Esophagus squamous epithelium (tissue), 5 donors: ENCODE results near the gene NAT9. TPM values are rescaled to one million over a fixed set of nuclear protein-coding genes. Genes with fewer than 3 reads are reported as not detected.

Source experiments
- DNase-seq: peaks from one replicate; lab custom pipeline; 2025; lab: John Stamatoyannopoulos, UW
- H3K27ac ChIP-seq, 4 donors: fragments of 200-600 bp; sonication (generic); one replicate each; pipeline ENCODE4 v1.5.1; 2016 to 2019; ENCODE audit warnings: mild to moderate bottlenecking in 1 of 4
- H3K27me3 ChIP-seq, 4 donors: fragments of 200-600 bp; sonication (generic); 1 replicate in 3 of 4; 2 replicates in 1 of 4; pipeline versions ENCODE4 v1.5.1 to v1.6.0; 2017 to 2021; ENCODE audit warnings: antibody characterized with exemption in 1 of 4
- H3K36me3 ChIP-seq, 3 donors: fragments of 200-600 bp; sonication (generic); one replicate each; pipeline ENCODE4 v1.5.1; 2016 to 2019
- H3K4me1 ChIP-seq, 3 donors: fragments of 200-600 bp; sonication (generic); one replicate each; pipeline ENCODE4 v1.5.1; 2017 to 2019
- H3K4me3 ChIP-seq, 4 donors: fragments of 200-600 bp; sonication (generic); 1 replicate in 3 of 4; 2 replicates in 1 of 4; pipeline ENCODE4 v1.5.1; 2016 to 2019; ENCODE audit warnings: mild to moderate bottlenecking in 2 of 4, moderate library complexity in 1 of 4
- H3K9me3 ChIP-seq, 3 donors: fragments of 200-600 bp; sonication (generic); one replicate each; pipeline ENCODE4 v1.5.1; 2016 to 2019
- CTCF ChIP-seq, 6 experiments: fragments of 450-650 bp in 4 of 6; fragments of 200-600 bp in 2 of 6; sonication (generic) in 2 of 6; IDR thresholded peaks; one replicate each; pipeline ENCODE4 v1.5.1; 2016 to 2019; ENCODE audit warnings: antibody characterized with exemption in 6 of 6, mild to moderate bottlenecking in 4 of 6, moderate library complexity in 4 of 6
- POLR2A ChIP-seq, 4 donors: fragments of 450-650 bp; IDR thresholded peaks; one replicate each; pipeline ENCODE4 v1.6.1; 2017; ENCODE audit warnings: antibody characterized with exemption in 4 of 4, mild to moderate bottlenecking in 4 of 4, moderate library complexity in 3 of 4
- WGBS, 2 donors: methylation state at CpG; one replicate each; pipeline ENCODE4 v1.1.5; 2018; 5-methylcytosine and 5-hydroxymethylcytosine counted together
- intact Hi-C: fragments of 100-400 bp; cut with DNase I; formaldehyde crosslinking; loops from one replicate; pipeline ENCODE4 v1.15.0; 2022
- total RNA-seq, 4 donors: library from RNA; depleted of rRNA; stranded (reverse); fragments of >200 nt; gene quantifications; one replicate each; pipeline ENCODE4 v1.1.0, GENCODE V29; 2016
- donor health status: DM: yes; HTN: yes; CAD: no.

The NAT9 gene
- total RNA-seq, 4 donors from 2014 or later = 17.3 to 29.8 (median 24.5) TPM

- 65 to 80% methylated on average over 4 to 5 of the region's 5 CpGs for WGBS, 2 donors
- H3K36me3 ChIP-seq = no peaks in the 10 kb centered on the region
- DNase-seq = no peak
- no peak overlapping the region for H3K27ac ChIP-seq
- H3K9me3 ChIP-seq = no peaks in the 10 kb centered on the region
- intact Hi-C loops = no loop called here
- H3K27me3 ChIP-seq = peaks cover 0 to 15% (median 0%) of the 10 kb centered on the region in 4 donors
- H3K4me1 ChIP-seq = no peaks in the 10 kb centered on the region
- TF ChIP-seq CTCF (IDR thresholded peaks at IDR 0.05) = no peak
- no peak for TF ChIP-seq POLR2A (IDR thresholded peaks at IDR 0.05)
- no peak overlapping the region for H3K4me3 ChIP-seq
Measured at GRCh38 chr17:74723891-74724290, 52.3 kb downstream of the NAT9 start.

DNA sequence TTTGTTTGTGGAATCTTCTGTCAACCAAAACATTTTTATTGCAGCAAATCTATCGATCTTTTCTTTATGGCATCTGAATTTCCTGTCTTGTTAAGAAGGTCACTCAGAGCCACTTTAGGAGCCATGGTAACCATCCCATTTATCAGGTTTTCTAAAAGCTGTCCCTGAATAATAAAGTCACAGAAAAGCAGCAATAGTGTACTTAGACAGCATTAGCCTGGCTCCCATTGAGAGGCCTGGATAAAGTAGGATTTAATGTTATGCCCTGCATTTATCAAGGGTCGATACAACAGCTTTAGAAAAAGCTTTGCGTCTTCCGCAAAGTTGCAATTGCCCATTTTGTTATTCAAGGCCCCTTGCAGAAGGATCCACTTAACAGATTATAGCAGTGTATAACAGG lies 53.4 kb downstream of the NAT9 start:
- no peaks in the 10 kb centered on the region for H3K4me1 ChIP-seq
- H3K36me3 ChIP-seq = no peaks in the 10 kb centered on the region
- intact Hi-C loops = no loop called here
- TF ChIP-seq CTCF (IDR thresholded peaks at IDR 0.05) (no peak), POLR2A (IDR thresholded peaks at IDR 0.05) (no peak)
- DNase-seq = no peak
- 74 to 76% methylated on average over 4 of the region's 4 CpGs for WGBS, 2 donors
- H3K4me3 ChIP-seq = no peak overlapping the region
- peaks cover 0 to 20% (median 0%) of the 10 kb centered on the region in 4 donors for H3K27me3 ChIP-seq
- no peaks in the 10 kb centered on the region for H3K9me3 ChIP-seq
- no peak overlapping the region for H3K27ac ChIP-seq

Other genes with a start within 250 kb of the NAT9 start
- gene CD300LB, start 244.9 kb downstream of the NAT9 start, total RNA-seq = under 1 TPM in 2 of 4 donors, not detected in 2; 0.19 TPM
- gene CD300C, start 230.2 kb downstream of the NAT9 start, total RNA-seq = under 1 TPM in 3 of 4 donors, not detected in 1; 0.18 to 0.76 (median 0.42) TPM
- gene CD300H, start 208.8 kb downstream of the NAT9 start, total RNA-seq = not detected
- gene CD300LD, start 184.1 kb downstream of the NAT9 start, total RNA-seq = not detected
- under 1 TPM; 0.15 to 0.53 (median 0.18) TPM for gene CD300E, start 152.6 kb downstream of the NAT9 start, total RNA-seq
- gene CD300LF, start 63.4 kb downstream of the NAT9 start, total RNA-seq = 1 to 10 TPM in 2 of 4 donors, under 1 TPM in 2; 0.48 to 1.3 (median 0.89) TPM
- gene RAB37, start 39.1 kb downstream of the NAT9 start, total RNA-seq = 1 to 10 TPM in 2 of 4 donors, under 1 TPM in 1, not detected in 1; 0.44 to 3.2 (median 1.6) TPM
- 100 to 1,000 TPM; 214 to 483 (median 313) TPM for gene NHERF1, start 27.7 kb downstream of the NAT9 start, total RNA-seq
- 1 to 10 TPM in 1 of 4 donors, under 1 TPM in 2, not detected in 1; 0.13 to 4.6 (median 0.19) TPM for gene GRIN2C, start 83.5 kb upstream of the NAT9 start, total RNA-seq
- gene FDXR, start 96.6 kb upstream of the NAT9 start, total RNA-seq = 10 to 100 TPM; 24.4 to 46.4 (median 32.4) TPM
- 1 to 10 TPM in 2 of 4 donors, under 1 TPM in 2; 0.19 to 6.0 (median 1.9) TPM for gene FADS6, start 117.3 kb upstream of the NAT9 start, total RNA-seq
- gene USH1G, start 146.9 kb upstream of the NAT9 start, total RNA-seq = 10 to 100 TPM in 1 of 4 donors, 1 to 10 TPM in 3; 2.9 to 12.1 (median 6.7) TPM
- gene OTOP2, start 147.9 kb upstream of the NAT9 start, total RNA-seq = 1 to 10 TPM in 1 of 4 donors, under 1 TPM in 2, not detected in 1; 0.38 to 1.4 (median 0.41) TPM
- 10 to 100 TPM in 3 of 4 donors, 1 to 10 TPM in 1; 7.1 to 33.9 (median 24.0) TPM for gene OTOP3, start 159.6 kb upstream of the NAT9 start, total RNA-seq
- 1 to 10 TPM; 1.7 to 6.3 (median 2.6) TPM for gene HID1, start 196.4 kb upstream of the NAT9 start, total RNA-seq
- gene CDR2L, start 211.3 kb upstream of the NAT9 start, total RNA-seq = 1 to 10 TPM; 5.3 to 7.9 (median 6.7) TPM
- 100 to 1,000 TPM in 1 of 4 donors, 10 to 100 TPM in 3; 44.4 to 110 (median 61.6) TPM for gene MRPL58, start 236.3 kb upstream of the NAT9 start, total RNA-seq